Measurements from ENCODE around the gene TVP23C.
"Not testable (repeated sequence)": the region's sequence is repeated elsewhere in the genome, so short reads cannot be mapped to it uniquely, and the experiment has no call there.

TVP23C gene

DNA sequence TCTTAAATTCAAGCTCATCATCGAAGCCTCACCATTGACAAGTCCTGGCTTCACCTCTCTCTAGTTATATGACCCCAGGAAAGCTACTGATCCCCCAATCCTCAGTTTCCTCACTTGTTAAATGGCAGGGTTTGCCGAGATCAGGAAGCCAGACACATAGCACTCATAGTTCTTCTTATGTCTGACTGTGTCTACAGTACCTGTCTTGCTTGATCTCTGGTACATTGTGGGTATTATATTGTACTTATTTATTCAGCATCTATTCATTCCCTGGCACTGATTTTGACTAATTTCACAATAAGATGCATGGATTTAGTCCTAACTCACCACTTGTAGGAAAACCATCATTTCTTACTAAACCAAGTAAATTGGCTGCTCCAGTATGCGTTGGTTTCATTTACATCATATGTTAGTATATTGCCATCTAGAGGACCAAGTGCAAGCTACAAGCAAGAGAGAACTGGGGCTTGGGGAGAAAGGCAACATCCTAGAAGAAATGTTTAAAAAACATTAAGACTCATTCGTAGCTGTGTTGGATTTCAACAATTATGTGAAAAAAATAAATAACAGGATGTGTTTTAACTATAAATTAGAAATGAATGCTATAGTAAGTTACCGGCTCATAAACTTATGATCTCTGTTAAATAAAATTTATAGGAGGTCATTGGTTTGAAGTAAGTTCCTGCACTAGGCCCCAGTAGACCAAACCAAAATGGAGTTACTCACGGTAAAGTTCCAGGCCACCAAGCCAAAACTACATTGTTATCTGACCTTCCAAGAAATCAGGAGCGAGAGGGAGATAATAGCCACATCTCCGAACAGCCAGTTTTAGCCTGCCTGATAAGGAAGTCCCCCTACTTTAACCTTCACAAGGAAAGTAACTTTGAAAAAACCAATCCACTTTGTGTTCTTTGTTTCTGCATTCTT lies 36.7 kb downstream of the TVP23C start:
- peak; percentile 62 for DNase-seq

DNA sequence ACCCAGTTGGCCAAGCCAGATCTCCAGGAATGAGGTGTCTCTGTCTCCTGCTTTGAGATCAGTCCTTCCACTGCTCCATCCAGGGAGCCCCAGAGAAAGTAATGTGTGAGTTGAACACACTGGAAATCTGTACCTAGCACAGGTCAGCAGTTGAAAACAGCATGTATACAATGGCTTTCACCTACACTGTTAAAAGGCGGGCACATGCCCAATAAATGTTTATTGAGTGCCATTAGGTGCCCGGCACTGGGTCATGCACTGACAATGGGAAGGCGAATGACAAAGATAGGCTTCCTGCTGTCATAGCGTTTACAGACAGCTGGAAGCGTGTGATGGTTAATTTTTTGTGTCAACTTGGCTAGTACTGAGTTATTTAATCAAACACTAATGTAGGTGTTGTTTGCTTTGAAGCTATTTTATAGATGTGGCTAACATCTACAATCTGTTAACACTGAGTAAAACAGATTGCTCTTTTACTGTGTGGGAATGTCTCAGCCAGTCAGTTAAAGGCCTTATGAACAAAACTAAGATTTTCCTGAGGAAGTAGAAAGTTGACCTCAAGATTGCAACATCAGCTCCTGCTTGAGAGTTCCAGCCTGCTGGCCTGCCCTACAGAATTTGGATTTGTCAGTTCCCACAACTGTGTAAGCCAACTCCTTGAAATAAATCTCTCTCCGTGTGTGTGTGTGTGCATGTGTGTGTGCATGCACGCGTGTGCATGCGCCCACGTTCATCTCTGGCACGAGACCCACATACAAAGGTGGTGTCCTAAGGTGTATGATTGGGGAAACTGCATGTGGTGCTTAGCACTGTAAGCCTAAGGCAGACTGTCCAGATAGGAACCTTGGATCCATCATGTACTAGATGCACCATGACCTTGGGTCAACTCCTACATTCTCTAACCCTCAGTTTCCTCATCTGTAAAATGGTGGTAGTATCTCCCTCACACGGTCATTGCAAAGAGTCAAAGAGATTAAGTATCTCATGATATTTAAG lies 38.0 kb downstream of the TVP23C start:
- DNase-seq: not testable (repeated sequence)

DNA sequence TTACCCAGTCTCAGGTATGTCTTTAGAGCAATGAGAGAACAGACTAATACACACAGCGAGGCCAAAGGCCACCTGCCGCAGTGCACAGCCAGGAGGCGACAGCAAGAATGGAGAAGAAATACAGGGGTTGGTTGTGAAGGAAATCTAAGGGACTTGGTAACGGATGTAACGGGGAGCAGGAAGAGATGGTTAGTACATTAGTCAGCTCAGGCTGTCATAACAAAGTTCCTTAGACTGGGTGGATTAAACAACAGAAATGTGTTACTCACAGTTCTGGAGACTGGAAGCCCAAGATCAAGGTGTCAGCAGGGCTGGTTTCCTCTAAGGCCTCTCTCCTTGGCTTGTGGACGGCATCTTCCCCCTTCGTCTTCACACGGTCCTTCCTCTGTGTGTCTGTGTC lies 47.1 kb downstream of the TVP23C start:
- DNase-seq: peak; percentile 73

DNA sequence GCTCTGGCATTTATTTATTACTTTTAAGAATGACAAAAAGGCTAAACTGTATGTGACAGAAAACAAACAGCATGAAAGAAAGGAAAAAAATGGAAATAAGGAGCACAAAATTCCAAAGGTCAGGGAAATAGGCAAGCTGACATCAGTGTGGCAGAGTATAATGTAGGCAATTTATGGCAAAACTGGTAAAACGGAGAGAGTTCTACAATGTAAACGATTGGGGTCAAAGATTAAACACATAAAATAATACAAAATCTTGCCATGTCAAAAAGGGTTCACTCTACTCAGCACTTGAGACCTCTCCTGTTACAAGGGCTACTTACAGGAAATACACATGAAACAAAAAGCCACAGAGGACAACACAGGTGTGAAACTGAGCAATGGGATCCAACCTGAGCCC lies 48.8 kb downstream of the TVP23C start:
- no peak for DNase-seq

DNA sequence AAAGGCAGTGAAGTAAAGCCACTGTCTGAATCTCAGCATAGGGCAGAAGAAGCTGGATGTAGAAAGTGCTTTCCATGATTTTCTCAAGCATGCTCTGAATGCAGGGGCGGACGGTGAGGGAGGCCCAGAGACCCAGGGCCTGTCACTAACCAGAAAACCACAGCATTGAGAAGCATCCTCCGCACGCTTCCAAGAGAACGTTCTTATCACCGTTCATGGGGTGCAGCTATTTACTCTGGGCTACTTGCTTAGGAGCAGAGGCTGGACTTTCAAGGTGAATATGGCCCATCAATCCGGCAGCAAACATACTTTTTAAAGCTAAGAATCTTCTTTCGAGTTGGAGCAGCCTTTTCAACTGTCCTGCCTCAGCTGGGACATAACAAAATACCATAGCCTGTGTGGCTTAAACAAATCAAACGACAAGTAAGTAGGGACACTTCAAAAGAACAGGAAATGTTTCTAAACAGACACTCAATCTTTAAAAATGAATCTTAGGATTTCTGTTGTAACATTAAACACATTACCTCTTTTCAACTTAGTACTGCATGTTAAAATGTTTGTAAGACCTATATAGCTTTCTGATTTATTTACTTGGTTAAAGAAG lies 49.3 kb downstream of the TVP23C start:
- DNase-seq: no peak

DNA sequence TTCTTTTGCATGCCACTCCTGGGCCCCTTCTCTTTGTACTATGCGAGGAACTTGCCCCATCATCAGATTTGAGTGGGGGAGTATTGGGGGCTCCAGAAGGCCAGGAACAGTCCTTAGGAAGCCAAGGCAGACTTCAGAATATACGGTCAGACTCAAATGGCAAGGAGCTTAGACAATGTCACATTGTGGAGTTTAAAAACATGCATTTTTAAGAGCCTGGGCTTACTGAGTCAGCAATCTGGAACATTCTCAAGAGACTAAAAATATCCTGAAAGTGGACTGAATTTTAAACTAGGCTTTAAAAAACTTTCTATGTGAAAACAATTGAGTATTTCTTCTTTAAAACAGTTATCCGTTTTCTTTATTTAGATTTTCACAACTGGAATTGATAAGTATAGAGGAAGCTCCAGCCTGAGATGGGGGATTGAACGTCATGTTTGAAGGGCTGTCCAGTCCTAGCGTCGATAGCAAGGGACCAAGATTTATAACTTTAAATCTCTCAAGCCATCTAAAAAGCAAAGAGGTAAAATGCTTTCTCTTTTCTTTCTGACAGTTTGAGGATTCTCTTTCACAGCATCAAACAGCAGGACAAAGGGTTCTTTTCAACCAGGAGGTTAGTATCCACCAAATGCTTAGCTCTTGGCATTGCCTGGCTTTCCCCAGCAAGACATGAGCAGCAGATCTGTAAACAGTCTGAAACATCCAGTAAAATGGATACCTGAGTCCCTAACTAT lies 50.1 kb downstream of the TVP23C start:
- DNase-seq: no peak

DNA sequence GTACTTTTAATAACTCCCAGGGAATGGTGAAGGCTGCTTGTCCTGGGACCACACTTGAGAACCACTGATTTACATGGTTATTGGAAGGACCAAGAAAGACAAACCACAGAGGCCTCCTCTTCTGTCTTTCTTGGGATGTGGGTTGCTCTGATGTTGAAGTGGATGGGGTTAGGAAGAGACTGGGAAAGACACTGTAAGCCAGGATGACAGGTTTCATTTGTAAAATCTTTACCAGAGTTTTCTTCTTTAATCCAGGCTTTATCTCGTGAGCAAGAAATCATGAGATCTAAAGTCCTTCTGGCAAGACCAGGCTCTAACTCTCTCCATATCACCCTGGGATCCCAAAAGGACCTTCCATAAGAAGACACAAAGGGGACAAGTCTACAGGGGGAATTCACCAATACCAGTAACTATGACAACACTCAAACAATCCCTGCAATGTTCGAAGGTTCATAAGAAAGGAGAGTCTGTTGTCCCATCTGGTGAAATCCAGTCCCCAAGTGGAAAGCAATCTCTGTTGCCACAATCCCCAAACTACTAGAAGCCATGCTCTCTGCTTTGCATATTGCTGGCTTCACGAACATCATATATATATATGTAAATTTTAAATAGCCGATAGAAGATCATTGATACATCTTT lies 51.1 kb downstream of the TVP23C start:
- no peak for DNase-seq

DNA sequence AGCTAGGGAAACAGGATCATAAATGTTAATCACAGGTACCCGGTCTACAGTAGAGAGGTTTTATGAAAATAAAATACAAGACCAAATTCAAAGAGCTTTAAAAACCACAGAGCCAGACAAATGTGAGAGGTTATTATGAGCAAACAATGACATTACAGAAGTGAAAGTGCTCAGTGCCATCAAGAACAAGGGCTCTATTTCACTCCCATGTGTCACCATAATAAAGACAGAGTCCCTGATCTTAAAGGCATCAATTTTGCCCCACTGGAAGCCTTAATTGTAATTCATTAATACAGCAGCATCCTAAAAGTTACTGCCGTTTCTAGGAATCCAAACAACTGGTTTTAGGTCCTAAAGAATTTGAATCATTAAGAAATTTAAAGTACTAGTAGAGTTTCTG lies 52.1 kb downstream of the TVP23C start:
- DNase-seq: no peak

DNA sequence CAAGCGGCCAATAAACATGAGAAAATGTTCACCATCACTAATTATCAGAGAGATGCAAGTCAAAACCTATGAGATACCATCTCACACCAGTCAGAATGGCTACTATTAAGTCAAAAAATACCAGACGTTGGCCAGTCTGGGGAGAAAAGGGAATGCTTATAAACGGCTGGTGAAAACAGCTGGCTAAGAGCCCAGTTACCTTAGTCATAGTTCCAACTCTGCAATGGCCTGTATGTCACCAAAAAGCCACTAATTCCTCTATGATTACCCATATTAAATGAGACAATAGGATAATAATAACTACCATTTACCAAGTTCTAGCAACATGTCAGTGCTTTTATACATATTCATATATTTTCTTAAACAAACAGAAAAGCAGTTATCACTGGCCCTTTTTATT lies 52.9 kb downstream of the TVP23C start:
- peak; percentile 86 for DNase-seq

DNA sequence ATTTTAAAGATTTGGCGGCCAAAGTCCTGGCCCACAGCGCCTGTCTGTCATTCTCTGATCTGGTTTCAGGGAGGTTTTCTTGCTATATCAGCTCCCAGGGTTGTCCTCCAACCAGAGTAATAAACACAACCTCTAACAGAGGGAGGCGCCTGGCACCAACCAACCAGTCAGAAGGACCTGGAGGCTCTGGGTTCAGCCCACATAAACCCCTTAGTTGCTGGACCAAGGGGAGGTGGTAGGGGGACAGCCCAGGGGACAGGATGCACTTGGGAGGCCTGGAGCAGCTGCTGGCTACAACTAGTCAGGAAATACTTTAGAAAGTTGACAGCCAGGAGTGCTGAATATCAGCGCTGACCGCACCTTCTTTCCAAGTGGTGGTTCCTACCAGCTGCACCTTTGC lies 54.2 kb downstream of the TVP23C start:
- no peak for DNase-seq

DNA sequence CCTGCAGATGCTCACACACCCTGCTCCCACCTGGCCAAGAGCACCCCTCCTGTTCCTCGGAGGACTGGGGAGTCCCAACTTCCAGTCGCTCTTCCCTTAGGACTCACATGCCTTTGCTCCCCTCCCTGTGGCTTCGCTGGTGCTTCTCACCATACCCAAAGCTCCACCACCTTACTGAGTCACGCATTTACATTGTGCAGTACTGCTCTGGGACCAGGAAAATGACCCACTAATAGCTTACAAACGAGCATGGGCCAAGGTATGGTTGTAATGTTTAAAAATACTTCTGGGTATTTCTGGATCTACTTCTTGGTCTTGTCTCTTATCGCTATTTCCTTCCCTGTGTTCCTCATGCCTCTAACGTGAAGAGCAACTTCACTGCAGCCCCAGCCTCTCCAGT lies 54.8 kb downstream of the TVP23C start:
- DNase-seq: no peak

DNA sequence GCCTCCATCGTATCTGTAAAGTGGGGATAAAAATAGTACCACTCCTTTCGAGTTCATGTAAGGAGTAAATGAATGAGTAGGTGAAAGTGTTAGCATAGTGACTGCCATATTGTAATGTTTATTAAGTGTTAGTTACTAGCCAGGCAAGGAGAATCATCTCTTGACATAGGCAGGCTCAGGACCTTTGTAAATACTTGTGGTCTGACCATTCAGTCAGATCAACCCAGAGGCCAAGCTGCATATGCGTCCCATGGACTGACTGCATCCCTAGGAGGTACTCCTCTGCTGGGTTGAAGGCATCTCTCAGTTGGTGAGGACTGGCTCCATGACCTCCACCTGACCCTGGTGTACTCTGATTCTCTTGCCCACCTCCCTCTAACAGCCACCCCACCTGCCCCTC lies 55.4 kb downstream of the TVP23C start:
- no peak for DNase-seq

DNA sequence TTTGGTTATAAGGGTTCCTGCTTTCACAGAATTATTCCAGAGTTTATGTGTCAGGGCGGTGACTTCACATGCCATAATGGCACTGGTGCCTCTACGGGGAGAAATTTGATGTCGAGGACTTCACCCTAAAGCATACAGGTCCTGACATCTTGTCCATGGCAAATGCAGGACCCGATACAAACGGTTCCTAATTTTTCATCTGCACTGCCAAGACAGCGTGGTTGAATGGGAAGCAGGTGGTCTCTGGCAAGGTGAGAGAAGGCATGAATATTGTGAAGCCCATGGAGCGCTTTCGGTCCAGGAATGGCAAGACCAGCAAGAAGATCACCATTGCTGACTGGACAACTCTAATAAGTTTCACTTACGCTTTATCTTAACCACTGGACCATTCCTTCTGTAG lies 56.3 kb downstream of the TVP23C start:
- no peak for DNase-seq

DNA sequence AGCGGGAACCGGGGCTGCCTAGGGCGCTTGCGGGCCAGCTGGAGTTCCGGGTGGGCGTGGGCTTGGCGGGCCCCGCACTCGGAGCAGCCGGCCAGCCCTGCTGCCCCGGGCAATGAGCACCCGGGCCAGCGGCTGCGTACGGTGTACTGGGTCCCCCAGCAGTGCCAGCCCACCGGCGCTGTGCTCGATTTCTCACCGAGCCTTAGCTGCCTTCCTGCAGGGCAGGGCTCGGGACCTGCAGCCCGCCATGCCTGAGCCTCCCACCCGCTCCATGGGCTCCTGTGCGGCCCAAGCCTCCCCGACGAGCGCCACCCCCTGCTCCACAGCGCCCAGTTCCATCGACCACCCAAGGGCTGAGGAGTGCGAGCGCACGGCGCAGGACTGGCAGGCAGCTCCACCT lies 57.6 kb downstream of the TVP23C start:
- not testable (repeated sequence) for DNase-seq

DNA sequence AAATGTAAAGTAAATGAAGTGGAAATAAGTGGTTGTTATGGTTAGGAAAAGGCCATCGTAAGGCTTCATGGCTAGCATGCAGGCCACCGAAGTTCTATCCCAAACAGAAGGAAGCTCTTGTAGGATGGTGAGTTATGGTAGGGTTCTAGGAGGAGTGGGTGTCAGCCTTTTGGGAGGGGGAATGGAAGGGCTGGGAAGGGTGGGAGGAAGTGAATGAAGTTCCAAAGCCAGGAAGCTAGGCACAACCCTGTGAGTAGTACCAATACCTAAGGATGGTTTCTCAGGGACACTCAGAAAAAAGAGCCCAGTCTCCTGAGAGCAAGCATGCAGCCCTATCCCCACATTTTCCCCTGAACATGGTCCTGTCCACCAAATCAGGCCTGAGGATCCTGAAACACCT lies 59.6 kb downstream of the TVP23C start:
- DNase-seq: no peak

DNA sequence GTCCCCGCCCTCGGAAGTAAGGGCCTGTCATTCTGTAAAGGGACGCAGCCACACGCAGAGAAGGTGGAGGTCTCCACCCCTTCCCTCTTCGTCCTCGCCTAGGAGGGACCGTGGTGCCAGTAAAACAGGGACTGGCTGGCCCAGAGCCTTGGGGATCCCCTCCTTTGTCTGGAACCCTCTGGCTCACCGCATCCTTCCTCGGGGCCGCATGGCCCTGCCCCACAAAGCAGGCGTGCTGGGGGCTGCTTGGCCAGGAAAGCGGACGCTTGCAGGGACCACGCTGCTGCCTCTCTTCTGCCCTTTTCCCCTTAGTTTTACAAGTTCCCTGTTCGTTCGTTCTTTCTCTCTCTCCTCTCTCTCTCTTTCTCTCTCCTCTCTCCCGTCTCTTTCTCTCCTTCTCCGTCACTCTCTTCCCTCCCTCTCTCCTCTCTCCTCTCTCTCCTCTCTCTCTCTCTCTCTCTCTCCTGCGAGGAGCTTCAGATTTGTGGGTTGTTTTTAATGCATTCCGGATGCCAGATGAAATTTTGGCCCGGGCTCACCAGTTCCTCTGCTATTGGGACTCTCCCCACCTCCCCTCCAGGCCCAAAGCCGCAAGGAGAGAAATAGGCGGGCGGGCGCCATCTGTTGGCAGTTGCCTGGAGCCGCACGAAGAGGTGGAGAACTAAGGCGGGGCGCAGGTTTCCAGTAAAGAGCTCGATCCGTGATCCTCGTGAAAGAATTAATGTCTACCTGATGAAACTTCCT lies 60.7 kb downstream of the TVP23C start:
- peak; percentile 92 for DNase-seq

DNA sequence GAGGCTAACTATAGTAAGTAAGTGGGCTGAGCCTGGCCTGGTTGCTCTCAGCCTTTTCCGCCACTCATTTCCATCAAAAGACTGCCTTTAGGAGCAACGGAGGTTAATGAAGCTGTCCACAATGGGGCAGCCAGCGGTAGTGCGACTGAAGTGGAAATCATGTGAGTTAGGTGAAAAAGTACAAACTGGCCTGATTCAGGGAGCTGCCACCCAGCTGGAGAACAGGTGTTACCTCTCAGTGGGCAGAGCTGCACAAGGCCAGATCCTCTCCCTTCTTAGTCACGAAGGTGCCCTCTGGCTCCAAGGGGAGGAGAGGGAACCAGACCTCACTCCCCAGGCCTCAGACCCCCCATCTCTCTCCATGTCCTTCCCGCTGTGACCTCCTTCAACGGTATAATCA lies 61.5 kb downstream of the TVP23C start:
- DNase-seq: no peak

DNA sequence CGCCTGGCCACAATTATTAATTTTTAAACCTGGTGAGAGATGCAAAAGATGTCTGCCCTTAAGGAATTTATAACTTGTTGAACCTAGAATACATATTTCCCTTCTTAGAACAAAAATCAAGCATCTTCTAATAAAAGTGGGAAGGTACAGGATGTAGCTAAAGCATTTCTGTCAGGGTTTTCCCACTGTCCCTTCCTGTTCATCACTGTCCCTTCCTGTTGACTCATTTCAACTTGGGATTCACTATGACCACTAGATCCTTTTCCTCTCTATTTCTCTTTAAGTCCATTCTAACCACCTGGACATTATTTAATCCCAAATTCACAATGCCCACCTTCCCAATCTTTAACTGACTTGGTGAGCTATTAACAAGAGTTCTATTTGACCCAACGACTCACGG lies 62.0 kb downstream of the TVP23C start:
- DNase-seq: no peak

DNA sequence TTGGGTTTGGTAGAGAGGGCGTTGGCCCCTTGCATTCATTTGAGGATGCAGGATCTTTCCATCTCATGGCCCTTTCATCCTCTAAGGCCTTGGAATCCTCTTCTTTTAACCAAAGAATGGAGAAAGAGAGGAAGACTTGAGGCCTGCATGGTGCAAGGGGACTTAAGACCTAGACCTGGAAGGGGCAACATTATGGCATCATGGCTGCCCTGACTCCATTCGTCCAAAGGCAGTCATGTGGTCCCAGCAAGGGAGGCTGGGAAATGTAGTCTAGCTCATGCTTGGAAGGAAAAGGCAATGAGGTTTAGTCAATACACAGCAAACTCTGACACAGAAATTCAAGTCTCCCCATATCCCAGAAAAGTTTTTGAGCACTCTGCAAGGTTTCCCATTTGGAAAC lies 65.2 kb downstream of the TVP23C start:
- no peak for DNase-seq

DNA sequence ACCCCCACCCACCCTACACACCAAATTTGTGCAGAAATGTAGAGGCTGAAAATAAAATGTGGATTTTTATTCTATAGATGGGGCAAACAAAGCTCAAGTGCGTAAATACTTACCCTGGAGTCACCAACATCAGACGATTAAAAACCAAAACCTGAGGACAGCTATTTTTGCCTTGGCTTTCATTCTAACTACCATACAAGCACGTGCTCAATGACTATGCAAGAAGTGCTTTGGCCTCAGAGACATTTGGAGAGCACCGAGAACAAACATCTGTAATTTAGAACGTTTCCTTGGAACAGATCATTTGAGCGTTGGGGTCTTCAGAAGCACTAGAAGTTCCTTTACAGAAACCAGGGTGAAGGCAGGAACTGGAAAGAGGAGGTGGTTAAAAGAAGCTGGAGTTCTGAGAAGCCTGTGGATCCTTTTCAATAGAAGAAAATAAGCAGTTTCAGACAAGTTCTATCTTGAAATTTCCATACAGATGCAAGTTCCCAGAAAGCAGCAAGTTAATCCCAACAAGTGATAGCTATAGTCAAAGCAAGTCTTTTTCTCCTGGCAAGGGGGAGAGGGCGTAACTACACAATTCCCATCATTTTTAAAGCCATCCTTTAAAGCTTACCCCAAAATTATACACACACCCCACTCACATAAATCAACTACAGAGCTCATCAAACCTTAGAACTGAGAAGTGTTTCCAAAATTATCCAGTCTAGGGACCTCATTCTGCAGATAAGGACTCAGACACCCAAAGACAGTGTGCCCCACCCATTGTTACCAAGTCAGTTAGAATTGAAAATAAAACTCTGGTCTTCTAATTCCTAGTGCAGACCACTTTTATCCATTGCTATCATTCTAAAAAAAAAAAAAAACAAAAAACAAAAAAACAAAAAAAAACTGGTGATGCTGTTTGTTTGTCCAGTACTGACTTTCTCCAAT lies 66.3 kb downstream of the TVP23C start:
- no peak for DNase-seq
